DMS153 (cell line): Measurements from ENCODE around the gene BCL11B.
A peak's percentile ranks its signal among the peaks of the same experiment; 100 is the strongest.

Source experiments
- DNase-seq: peaks from one replicate; lab custom pipeline; 2025; lab: John Stamatoyannopoulos, UW

Gene BCL11B

GRCh38 chr14:99181804-99182520, 90.0 kb downstream of the BCL11B start:
- no peak for DNase-seq

DNA sequence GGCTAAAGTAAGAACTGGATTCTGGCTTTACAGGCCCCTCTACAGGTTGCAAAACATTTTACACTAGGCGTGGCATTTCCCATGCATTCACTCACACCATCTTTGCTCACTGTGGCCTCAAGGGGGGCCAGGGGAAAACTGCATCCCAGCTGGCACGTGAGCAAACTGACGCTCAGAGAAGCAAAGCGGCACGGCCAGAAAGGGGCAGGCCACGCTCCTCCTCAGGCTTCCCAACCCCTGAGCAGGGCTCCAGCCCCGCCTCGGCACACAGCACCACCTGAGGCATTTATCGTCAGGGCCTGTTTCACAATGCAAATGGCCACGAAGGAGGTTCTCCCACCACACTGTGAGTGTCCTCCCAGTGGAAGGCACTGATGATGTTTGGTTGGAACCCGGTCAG, 90.8 kb downstream of the BCL11B start:
- DNase-seq = no peak

GRCh38 chr14:99179946-99180345, 92.1 kb downstream of the BCL11B start:
- no peak for DNase-seq

DNA sequence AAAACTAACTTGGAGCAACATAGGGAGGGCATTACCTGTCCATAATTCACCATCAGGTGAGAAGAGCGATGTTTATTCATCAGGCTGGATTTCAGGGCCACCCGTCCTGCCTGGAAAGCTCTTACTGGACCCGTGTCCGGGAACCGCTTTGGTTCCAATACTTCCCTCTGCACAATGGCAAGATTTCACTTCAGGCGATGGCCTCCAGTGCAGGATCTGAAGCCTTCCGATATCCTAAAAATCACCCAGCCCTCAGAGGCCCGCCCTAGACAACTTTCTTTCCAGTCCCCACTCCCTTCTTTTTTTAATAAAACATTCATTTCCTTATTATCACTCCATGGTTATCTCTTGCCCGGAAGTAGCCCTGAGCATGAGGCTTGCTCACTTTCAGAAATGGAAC, 92.5 kb downstream of the BCL11B start:
- no peak for DNase-seq

DNA sequence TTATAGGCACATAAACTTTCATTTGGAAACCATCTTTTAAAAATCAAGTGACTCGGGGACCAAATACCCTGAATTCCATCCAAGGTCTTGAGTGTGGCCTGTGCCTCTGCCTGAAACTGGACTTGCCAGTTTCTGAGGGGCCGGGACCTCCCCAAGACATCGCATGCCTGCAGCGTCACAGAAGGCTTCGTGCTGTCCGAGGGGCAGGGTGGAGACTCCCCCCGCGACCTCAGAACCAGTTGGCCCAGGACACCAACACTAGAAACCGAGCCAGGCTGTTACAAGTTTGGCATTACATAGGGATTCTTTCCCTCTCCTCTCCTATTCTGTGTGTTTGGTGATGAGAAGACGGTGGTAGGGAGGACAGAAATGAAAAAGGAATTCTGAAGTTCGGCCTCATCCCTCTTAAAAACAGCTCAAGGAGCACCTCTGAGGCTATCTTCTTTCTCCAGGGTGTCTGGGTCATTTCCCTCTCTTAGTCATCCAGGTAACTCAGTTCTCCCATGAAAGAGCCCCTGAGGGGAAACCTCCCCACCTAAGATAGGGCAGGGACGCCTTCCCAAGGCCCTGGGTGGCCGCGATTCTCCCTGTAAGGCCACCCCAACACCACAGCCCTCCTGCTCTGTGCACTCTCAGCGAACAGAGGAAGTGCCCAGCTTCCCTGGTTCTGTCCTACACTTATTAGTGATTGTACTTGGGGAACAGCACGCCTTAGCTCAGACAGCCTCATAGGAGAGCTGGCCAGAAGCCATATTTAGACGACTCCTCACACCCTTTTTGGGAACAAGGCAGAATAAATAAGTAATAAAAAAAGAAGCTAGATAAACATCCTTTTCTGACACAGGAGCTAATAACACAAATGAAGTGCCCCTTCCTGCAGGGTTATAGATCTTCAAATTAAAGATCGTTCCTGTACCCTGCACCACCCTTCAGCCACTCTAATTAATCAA, 93.8 kb downstream of the BCL11B start:
- no peak for DNase-seq

GRCh38 chr14:99177046-99177655, 94.8 kb downstream of the BCL11B start:
- no peak for DNase-seq

GRCh38 chr14:99176156-99176945, 95.6 kb downstream of the BCL11B start:
- no peak for DNase-seq

GRCh38 chr14:99175331-99176155, 96.5 kb downstream of the BCL11B start:
- DNase-seq = no peak

DNA sequence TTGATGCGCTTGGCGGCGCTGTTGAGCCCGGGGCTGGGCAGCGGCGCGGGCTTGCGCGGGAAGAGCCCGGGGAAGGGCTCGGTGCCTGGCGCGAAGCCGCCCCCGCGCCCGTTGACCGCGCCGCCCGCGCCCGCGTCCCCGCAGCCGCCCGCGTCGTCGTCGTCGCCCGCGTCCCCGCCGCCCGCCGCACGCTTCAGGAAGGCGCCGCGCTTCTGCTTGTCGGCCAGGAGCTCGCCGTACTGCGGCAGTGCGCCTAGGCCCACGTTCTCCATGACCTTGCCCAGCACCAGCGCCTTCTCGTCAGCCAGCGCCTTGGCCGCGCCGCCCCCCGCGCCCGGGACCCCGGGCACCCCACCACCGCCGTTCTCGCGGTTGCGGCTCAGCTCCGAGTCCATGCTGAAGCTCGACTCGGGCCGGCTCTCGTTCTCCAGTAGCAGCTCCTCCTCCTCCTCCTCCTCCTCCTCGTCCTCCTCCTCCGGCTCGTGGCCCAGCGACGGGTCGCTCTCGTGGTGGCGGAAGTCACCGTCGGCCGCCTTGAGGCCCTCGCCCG, 97.2 kb downstream of the BCL11B start:
- no peak for DNase-seq

- no peak for DNase-seq
Measured at GRCh38 chr14:99174081-99174769, 97.8 kb downstream of the BCL11B start.

- DNase-seq = no peak
Measured at GRCh38 chr14:99173506-99173905, 98.5 kb downstream of the BCL11B start.

- DNase-seq = no peak
Measured at GRCh38 chr14:99173086-99173485, 98.9 kb downstream of the BCL11B start.

GRCh38 chr14:99171396-99171795, 100.6 kb downstream of the BCL11B start:
- DNase-seq = no peak

DNA sequence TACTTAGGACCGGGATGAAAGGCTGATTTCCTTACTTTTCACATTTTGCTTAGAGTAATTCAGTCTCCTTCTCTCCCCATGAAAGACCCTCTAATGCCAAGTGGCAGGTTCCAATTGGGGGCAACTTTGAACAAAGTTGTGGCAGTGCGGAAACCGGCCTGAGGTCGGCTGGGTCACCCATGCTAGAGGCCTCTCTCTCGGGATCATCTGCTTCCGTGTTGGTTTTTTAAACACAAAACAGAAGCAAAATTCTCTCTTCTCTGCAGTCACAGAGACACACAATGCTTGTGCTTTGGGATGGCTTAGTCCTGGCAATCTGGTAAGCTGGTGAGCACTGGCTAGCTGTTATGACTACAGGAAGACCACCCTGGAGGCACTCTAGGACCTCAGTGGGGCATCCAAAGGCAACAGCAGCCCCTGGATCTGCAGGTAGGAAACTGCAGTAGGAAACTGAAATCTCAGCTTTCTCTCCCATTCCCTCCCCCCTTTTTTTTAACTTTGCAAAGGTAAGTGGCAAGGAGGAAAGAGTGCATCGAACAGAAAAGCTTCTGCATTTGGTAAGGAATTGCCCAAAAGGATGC, 102.1 kb downstream of the BCL11B start:
- DNase-seq = no peak

DNA sequence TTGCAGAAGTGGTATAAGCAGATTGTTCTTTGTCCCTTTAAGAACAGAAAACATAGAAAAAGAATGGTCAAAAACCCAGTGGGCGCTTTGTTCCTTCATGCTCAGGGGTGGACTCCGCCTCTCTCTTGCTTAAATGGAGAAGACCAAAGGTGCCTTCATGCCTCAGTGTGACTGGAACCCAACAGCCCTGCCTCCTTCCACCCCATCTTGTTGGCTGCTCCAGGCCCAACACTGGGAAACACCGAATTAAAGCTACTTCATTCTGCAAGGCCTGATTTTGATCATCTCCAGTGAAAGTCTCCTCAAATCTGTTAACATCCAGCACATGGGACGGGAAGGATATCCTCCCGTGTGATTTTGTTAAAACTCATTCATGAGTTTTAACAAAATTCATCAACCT, 103.7 kb downstream of the BCL11B start:
- no peak for DNase-seq

- no peak for DNase-seq
Measured at GRCh38 chr14:99166506-99166905, 105.5 kb downstream of the BCL11B start.

DNA sequence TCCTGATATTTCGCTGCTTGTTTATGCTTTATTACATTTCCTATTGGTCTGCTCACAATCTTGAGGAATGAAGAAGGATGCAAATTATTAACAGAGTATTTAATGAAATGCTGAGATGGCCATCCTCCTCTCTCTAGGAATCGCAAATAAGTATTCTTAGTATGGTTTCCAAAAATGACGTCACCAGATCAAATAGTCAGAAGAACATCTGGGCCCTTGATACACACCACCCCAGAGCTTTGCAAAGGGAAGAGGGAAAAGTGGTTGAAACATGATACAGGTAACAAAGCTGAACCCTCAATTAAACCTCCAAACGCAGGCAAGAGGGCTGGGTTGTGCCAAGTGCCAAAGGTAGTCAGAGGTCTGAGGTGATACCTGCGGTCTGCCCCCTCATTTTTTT, 107.3 kb downstream of the BCL11B start:
- peak; percentile 11 for DNase-seq

GRCh38 chr14:99163446-99163845, 108.6 kb downstream of the BCL11B start:
- DNase-seq = no peak
